Fibroblast of the aortic adventitia (primary cell): ENCODE results near the gene POLA1. TPM values are rescaled to one million over a fixed set of nuclear protein-coding genes. Genes with fewer than 3 reads are reported as not detected.

Experiments used
- DNase-seq: peaks from one replicate; pipeline ENCODE4 v3.0.0-alpha.2; 2010; ENCODE audit warnings: low read depth
- H3K4me3 ChIP-seq: 2 replicates; pipeline ENCODE4 v1.5.1; 2011; ENCODE audit warnings: low read depth, mild to moderate bottlenecking, control low read depth, low read length, moderate library complexity
- total RNA-seq: library from RNA; depleted of rRNA; stranded (reverse); fragments of >200 nt; gene quantifications from 2 replicates; pipeline ENCODE4 v1.2.3, GENCODE V29; 2012; ENCODE audit warnings: low replicate concordance
- TF ChIP-seq, protein P1 (sequence below): IDR thresholded peaks from 2 replicates; pipeline ENCODE4 v1.5.1; 2011; ENCODE audit warnings: mild to moderate bottlenecking, low read length, control low read depth, inconsistent platforms; ENCODE audit not compliant: insufficient read depth

POLA1 gene
- total RNA-seq, 1 donor = 24.9 TPM

DNA sequence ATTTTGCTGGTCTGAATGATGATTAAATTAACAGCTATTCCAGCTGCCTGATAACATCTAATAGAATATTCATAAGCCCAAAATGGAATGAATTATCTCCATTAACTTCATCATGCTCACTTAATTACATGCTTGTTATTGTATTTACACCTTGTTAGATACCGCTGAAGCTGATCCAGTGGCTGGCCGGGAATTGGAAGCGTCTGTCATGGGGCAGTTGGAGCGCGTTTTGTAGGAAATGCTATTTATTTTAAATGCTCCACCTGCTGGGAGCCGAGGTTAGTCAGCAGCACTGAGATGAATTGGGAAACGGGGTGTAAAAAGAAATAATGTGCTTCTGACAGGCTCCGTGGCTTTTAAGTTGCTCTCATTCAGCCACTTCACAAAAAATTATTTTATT lies 296.8 kb downstream of the POLA1 start:
- TF ChIP-seq, protein P1, sequence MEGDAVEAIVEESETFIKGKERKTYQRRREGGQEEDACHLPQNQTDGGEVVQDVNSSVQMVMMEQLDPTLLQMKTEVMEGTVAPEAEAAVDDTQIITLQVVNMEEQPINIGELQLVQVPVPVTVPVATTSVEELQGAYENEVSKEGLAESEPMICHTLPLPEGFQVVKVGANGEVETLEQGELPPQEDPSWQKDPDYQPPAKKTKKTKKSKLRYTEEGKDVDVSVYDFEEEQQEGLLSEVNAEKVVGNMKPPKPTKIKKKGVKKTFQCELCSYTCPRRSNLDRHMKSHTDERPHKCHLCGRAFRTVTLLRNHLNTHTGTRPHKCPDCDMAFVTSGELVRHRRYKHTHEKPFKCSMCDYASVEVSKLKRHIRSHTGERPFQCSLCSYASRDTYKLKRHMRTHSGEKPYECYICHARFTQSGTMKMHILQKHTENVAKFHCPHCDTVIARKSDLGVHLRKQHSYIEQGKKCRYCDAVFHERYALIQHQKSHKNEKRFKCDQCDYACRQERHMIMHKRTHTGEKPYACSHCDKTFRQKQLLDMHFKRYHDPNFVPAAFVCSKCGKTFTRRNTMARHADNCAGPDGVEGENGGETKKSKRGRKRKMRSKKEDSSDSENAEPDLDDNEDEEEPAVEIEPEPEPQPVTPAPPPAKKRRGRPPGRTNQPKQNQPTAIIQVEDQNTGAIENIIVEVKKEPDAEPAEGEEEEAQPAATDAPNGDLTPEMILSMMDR = no peak
- DNase-seq = no peak
- no peak overlapping the region for H3K4me3 ChIP-seq

DNA sequence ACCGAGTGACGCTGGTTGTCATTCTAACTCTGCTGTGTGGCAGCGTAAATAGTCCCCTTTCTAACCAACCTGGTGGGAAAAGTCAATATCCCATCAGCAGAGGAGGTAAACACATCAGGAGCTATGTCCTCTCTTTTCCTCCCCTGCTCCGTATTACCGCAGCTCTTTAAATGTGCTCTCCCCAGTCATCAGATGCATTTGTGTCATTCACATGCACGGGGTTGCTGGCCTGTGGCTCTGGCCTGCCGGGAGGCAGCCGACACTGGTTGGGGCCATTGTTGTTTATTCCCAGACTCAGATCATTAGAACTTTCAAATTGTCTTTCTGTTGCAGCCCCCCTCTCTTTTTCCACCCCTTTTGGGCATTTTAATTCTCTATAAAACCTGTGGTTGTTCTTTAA lies 300.2 kb downstream of the POLA1 start:
- DNase-seq = no peak
- TF ChIP-seq, protein P1 = no peak
- H3K4me3 ChIP-seq = no peak overlapping the region

DNA sequence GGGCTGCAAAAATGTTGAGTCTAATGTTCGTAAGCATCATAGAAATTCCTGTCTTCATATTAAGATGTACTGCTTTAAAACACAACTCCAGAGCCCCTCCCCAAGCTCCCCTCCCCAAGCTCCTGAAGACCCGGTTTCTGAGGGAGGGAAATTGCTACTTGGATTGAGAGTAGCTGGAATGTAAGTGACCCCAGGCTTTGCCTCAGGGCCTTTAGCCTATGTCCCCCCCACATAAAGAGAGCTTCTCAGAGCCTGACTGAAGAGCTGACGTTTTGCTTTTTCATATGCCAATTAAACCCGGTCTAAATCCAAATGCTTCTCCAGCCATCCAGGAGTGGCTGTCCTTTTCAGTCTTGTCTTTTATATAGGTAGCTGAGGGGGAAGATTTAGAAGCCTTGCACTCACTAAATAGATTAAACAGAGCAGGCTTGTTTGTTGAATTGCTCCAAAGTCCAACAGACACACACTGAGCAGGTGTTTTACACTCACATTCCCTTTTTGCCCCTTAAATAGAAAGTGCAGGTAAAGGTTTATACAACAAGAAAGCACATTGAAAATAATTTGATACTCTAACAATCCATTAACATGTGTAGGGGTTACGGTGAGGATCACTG lies 302.5 kb downstream of the POLA1 start:
- TF ChIP-seq, protein P1 = no peak
- no peak overlapping the region for H3K4me3 ChIP-seq
- no peak for DNase-seq

DNA sequence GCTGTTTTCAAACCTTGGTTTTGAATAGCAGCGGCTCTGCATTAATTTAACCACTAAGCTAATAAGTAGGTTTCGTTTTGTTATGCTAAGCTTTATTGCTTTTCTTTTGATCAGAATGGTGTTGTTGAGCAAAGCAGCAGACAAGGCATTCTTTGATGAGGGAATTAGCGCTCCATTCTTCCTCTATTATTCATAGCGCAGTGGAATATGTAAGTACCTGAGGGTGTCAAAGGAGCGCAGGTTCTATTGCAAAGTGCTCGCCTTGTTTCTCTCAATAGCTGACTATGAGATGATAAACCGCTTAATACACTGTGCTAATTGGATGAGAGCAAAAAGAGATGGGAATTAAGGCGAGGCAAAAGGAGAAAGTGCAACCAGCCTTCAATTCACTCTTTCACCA lies 305.8 kb downstream of the POLA1 start:
- no peak overlapping the region for H3K4me3 ChIP-seq
- no peak for DNase-seq
- TF ChIP-seq, protein P1 = no peak

DNA sequence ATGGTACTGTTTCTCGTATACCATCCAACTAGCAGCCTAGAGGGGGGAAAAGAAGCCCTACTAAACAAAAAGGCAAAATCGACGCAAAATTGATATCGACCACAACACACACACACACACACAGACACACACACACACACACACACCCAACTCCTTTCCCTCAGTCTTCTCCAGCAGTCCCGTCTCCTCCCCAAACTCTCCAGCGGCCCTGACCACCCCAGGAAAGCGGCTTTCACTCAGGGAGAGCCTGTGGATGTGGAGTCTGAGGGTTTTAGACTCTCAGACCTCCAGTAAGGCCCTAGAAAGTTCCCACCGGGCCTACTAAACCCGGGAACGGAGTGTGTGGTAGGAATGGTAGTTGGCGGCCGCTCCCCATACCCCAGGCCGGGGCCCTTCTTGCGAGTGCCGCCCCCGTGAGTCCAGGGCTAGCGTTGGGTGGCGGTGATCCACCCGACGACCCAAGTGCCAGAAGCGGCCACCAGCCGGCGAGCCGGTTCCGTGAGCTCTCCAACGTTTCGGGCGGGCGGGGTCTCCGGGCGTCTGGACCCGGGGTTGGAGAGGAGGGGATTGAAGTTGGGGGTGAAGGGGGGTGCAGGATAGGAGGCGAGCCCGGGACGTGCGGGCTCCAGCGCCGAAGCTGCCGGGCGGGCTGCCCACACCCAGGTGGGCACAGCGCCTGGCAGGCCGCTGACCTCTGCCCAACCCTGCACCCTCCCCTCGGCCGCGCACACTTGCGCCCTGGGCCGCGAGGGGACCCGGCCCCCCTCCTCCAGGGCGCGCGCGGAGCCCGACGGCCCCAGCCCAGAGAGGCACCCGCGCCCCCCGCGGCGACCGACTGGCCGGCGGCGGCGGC lies 308.3 kb downstream of the POLA1 start:
- no peak overlapping the region for H3K4me3 ChIP-seq
- DNase-seq = no peak
- TF ChIP-seq, protein P1 = no peak

DNA sequence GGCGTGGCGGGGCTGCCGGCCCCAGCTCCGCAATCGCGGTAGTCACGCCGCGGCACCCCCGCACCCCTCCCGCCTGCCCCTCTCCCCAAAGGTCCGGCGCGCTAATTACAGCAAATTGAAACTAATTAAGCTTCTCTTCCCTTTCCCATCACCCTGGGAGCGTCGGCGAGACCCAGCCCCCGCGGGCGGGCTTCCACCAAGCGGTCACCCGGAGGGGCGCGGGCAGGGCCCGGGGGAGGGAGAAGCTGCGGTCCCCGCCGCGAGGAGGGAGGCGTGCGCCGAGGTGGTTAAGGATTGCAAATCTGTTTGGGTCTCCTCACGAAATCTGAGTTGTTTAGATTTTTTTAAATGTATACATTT lies 308.9 kb downstream of the POLA1 start:
- DNase-seq = no peak
- no peak overlapping the region for H3K4me3 ChIP-seq
- TF ChIP-seq, protein P1 = no peak
